Endothelial cell of umbilical vein (primary cell): Measurements from ENCODE around the gene FEZF2.

Source experiments
- EZH2 ChIP-seq: IDR thresholded peaks from 2 replicates; pipeline ENCODE4 v1.6.1; 2012; ENCODE audit warnings: borderline replicate concordance, low read depth, mild to moderate bottlenecking, moderate library complexity, low read length, inconsistent platforms; ENCODE audit not compliant: severe bottlenecking
- POLR2A ChIP-seq: IDR thresholded peaks from 2 replicates; pipeline ENCODE4 v1.6.1; 2012; ENCODE audit warnings: low read depth, mild to moderate bottlenecking, control low read depth, low read length

DNA sequence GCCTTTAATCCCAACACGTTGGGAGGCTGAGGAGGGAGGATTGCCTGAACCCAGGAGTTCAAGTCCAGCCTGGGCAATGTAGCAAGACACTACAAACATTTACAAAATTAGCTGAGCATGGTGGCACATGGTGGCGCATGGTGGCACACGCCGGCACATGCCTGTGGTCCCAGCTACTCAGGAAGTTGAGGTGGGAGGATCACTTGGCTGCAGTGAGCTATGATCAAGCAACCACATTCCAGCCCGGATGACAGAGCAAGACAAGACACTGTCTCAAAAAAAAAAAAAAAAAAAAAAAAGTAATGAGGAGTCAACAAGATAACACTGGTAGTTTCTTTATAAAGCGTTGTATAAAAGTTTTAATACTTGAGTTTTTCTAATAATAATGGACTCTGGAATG lies 10.1 kb downstream of the FEZF2 start:
- TF ChIP-seq EZH2, result no peak
- no peak for TF ChIP-seq POLR2A
